SK-N-SH treated with all-trans-retinoic acid at 6 μM for 48 hours (cell line): ENCODE results near the gene ADAM11.
A peak's percentile ranks its signal among the peaks of the same experiment; 100 is the strongest.

Source experiments
- ATAC-seq: fragments of 200-7000 bp; cut with Tn5 transposase; 3 replicates; pipeline ENCODE4 v1.9.1; 2020; ENCODE audit warnings: mild to moderate bottlenecking, moderate library complexity
- ARNTL ChIP-seq: fragments of 450-650 bp; formaldehyde crosslinking; IDR thresholded peaks from 2 replicates; pipeline ENCODE4 v1.5.0; 2020; ENCODE audit warnings: low read depth, mild to moderate bottlenecking, moderate library complexity, borderline replicate concordance
- BACH2 ChIP-seq: fragments of 250-450 bp; sonication (Bioruptor Pico); IDR thresholded peaks from 2 replicates; pipeline ENCODE4 v1.9.0; 2021; ENCODE audit warnings: mild to moderate bottlenecking, borderline replicate concordance
- CSDC2 ChIP-seq: fragments of 250-450 bp; sonication (Bioruptor Pico); IDR thresholded peaks from 2 replicates; pipeline ENCODE4 v1.5.0; 2020; ENCODE audit warnings: mild to moderate bottlenecking, moderate library complexity
- CSRNP3 ChIP-seq: fragments of 250-450 bp; sonication (Bioruptor Pico); IDR thresholded peaks from 2 replicates; pipeline ENCODE4 v1.5.1; 2021; ENCODE audit warnings: mild to moderate bottlenecking, moderate library complexity
- ESRRG ChIP-seq: fragments of 250-450 bp; sonication (Bioruptor Pico); IDR thresholded peaks from 2 replicates; pipeline ENCODE4 v1.6.1; 2021; ENCODE audit warnings: mild to moderate bottlenecking
- GLIS3 ChIP-seq: fragments of 250-450 bp; sonication (Bioruptor Pico); IDR thresholded peaks from 2 replicates; pipeline ENCODE4 v1.5.0; 2020; ENCODE audit warnings: mild to moderate bottlenecking, moderate library complexity
- PPARA ChIP-seq: fragments of 250-450 bp; sonication (Bioruptor Pico); IDR thresholded peaks from 2 replicates; pipeline ENCODE4 v1.5.0; 2020; ENCODE audit warnings: mild to moderate bottlenecking, borderline replicate concordance
- RARB ChIP-seq: fragments of 250-450 bp; sonication (Bioruptor Pico); IDR thresholded peaks from 2 replicates; pipeline ENCODE4 v1.8.0; 2021; ENCODE audit warnings: mild to moderate bottlenecking, moderate library complexity
- SNAI2 ChIP-seq: fragments of 250-450 bp; sonication (Bioruptor Pico); IDR thresholded peaks from 2 replicates; pipeline ENCODE4 v1.5.0; 2020; ENCODE audit warnings: mild to moderate bottlenecking, moderate library complexity
- TCF4 ChIP-seq: fragments of 250-450 bp; sonication (Bioruptor Pico); IDR thresholded peaks from 2 replicates; pipeline ENCODE4 v1.8.0; 2021; ENCODE audit warnings: mild to moderate bottlenecking, moderate library complexity, borderline replicate concordance
- TOX ChIP-seq: fragments of 250-450 bp; sonication (Bioruptor Pico); IDR thresholded peaks from 2 replicates; pipeline ENCODE4 v1.8.0; 2021; ENCODE audit warnings: mild to moderate bottlenecking, moderate library complexity, borderline replicate concordance
- TSHZ2 ChIP-seq: fragments of 250-450 bp; sonication (Bioruptor Pico); IDR thresholded peaks from 2 replicates; pipeline ENCODE4 v1.5.0; 2020; ENCODE audit warnings: mild to moderate bottlenecking, moderate library complexity
- ZC3H10 ChIP-seq: fragments of 250-450 bp; sonication (Bioruptor Pico); IDR thresholded peaks from 2 replicates; pipeline ENCODE4 v1.5.1; 2021; ENCODE audit warnings: mild to moderate bottlenecking, moderate library complexity
- ZFP3 ChIP-seq: fragments of 250-450 bp; sonication (Bioruptor Pico); IDR thresholded peaks from 2 replicates; pipeline ENCODE4 v1.5.0; 2020; ENCODE audit warnings: mild to moderate bottlenecking, moderate library complexity
- ZFP30 ChIP-seq: fragments of 450-650 bp; formaldehyde crosslinking; IDR thresholded peaks from 2 replicates; pipeline ENCODE4 v1.5.0; 2022; ENCODE audit warnings: mild to moderate bottlenecking, moderate library complexity
- ZNF565 ChIP-seq: fragments of 450-650 bp; formaldehyde crosslinking; conservative IDR thresholded peaks from 2 replicates; pipeline ENCODE4 v1.5.0; 2020; ENCODE audit warnings: low read depth, mild to moderate bottlenecking, moderate library complexity
- ZNF70 ChIP-seq: fragments of 450-650 bp; formaldehyde crosslinking; IDR thresholded peaks from 2 replicates; pipeline ENCODE4 v1.5.0; 2020; ENCODE audit warnings: mild to moderate bottlenecking, moderate library complexity
- ZNF8 ChIP-seq: fragments of 450-650 bp; formaldehyde crosslinking; IDR thresholded peaks from 2 replicates; pipeline ENCODE4 v1.5.0; 2020; ENCODE audit warnings: mild to moderate bottlenecking, moderate library complexity
- TF ChIP-seq, protein P1 (sequence below): fragments of 250-450 bp; sonication (Bioruptor Pico); IDR thresholded peaks from 2 replicates; pipeline ENCODE4 v1.8.0; 2020; ENCODE audit warnings: mild to moderate bottlenecking, moderate library complexity, borderline replicate concordance

Gene ADAM11

GRCh38 chr17:44757918-44758413, 822 bp upstream of the ADAM11 start:
- ATAC-seq = no peak
- no peak for TF ChIP-seq BACH2 (CRISPR knock-in tag)
- TF ChIP-seq CSRNP3 (CRISPR knock-in tag) = no peak
- TF ChIP-seq ESRRG (CRISPR knock-in tag) = no peak

- TF ChIP-seq TOX (CRISPR knock-in tag) (no peak), TCF4 (no peak), ZFP30 (no peak), ZNF8 (CRISPR knock-in tag) (no peak), TSHZ2 (CRISPR knock-in tag) (no peak), SNAI2 (no peak), BACH2 (CRISPR knock-in tag) (no peak), CSRNP3 (CRISPR knock-in tag) (no peak), ESRRG (CRISPR knock-in tag) (no peak), ZNF565 (CRISPR knock-in tag) (no peak), GLIS3 (no peak), RARB (CRISPR knock-in tag) (no peak), CSDC2 (CRISPR knock-in tag) (no peak), ZC3H10 (CRISPR knock-in tag) (no peak), PPARA (no peak), ARNTL (CRISPR knock-in tag) (no peak), ZNF70 (CRISPR knock-in tag) (no peak)
- TF ChIP-seq, protein P1, sequence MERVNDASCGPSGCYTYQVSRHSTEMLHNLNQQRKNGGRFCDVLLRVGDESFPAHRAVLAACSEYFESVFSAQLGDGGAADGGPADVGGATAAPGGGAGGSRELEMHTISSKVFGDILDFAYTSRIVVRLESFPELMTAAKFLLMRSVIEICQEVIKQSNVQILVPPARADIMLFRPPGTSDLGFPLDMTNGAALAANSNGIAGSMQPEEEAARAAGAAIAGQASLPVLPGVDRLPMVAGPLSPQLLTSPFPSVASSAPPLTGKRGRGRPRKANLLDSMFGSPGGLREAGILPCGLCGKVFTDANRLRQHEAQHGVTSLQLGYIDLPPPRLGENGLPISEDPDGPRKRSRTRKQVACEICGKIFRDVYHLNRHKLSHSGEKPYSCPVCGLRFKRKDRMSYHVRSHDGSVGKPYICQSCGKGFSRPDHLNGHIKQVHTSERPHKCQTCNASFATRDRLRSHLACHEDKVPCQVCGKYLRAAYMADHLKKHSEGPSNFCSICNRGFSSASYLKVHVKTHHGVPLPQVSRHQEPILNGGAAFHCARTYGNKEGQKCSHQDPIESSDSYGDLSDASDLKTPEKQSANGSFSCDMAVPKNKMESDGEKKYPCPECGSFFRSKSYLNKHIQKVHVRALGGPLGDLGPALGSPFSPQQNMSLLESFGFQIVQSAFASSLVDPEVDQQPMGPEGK (CRISPR knock-in tag) = no peak
- peak; percentile 33 for ATAC-seq
Measured at GRCh38 chr17:44759086-44759915, 513 bp downstream of the ADAM11 start.

GRCh38 chr17:44759916-44760243, 1.1 kb downstream of the ADAM11 start:
- no peak for ATAC-seq
- TF ChIP-seq BACH2 (CRISPR knock-in tag) = no peak
- no peak for TF ChIP-seq GLIS3
- TF ChIP-seq TSHZ2 (CRISPR knock-in tag) = no peak
- TF ChIP-seq ARNTL (CRISPR knock-in tag) = no peak
- TF ChIP-seq ZFP3 (CRISPR knock-in tag) = no peak
- TF ChIP-seq ESRRG (CRISPR knock-in tag) = no peak
